HG02798 (cell line): ENCODE measurements around the gene ATF3.

ENCODE experiments used
- ATAC-seq: cut with Tn5 transposase; IDR thresholded peaks from one replicate; pipeline ENCODE4 v1.9.1; 2021; ENCODE audit warnings: mild to moderate bottlenecking; ENCODE audit not compliant: unreplicated experiment, poor library complexity

ATF3 gene

GRCh38 chr1:212607913-212608391, 609 bp upstream of the ATF3 start:
- ATAC-seq, result peak; percentile 1

- ATAC-seq, result peak; percentile 16
Measured at GRCh38 chr1:212608959-212609700, 569 bp downstream of the ATF3 start.

GRCh38 chr1:212609701-212610574, 1.4 kb downstream of the ATF3 start:
- no peak for ATAC-seq

GRCh38 chr1:212610575-212610967, 2.0 kb downstream of the ATF3 start:
- ATAC-seq, result no peak

- ATAC-seq, result no peak
Measured at GRCh38 chr1:212611000-212611948, 2.7 kb downstream of the ATF3 start.

GRCh38 chr1:212612041-212612961, 3.7 kb downstream of the ATF3 start:
- no peak for ATAC-seq

- ATAC-seq, result no peak
Measured at GRCh38 chr1:212613440-212614335, 5.1 kb downstream of the ATF3 start.

GRCh38 chr1:212614453-212615200, 6.1 kb downstream of the ATF3 start:
- ATAC-seq, result peak; percentile 40

- no peak for ATAC-seq
Measured at GRCh38 chr1:212615201-212615470, 6.6 kb downstream of the ATF3 start.

- ATAC-seq, result no peak
Measured at GRCh38 chr1:212618466-212619210, 10.1 kb downstream of the ATF3 start.

GRCh38 chr1:212620293-212620692, 11.7 kb downstream of the ATF3 start:
- ATAC-seq, result no peak

- ATAC-seq, result no peak
Measured at GRCh38 chr1:212621043-212621948, 12.7 kb downstream of the ATF3 start.

GRCh38 chr1:212621949-212622305, 13.4 kb downstream of the ATF3 start:
- ATAC-seq, result no peak

GRCh38 chr1:212622467-212622866, 13.9 kb downstream of the ATF3 start:
- no peak for ATAC-seq

GRCh38 chr1:212622906-212623305, 14.3 kb downstream of the ATF3 start:
- ATAC-seq, result no peak

- ATAC-seq, result no peak
Measured at GRCh38 chr1:212623603-212624002, 15.0 kb downstream of the ATF3 start.
